Stomach (tissue), 4 donors: ENCODE data around the gene KITLG.

Experiments used
- POLR2AphosphoS5 ChIP-seq, 3 donors: sonication (generic); formaldehyde crosslinking; IDR thresholded peaks; one replicate each; pipeline ENCODE4 v1.6.1; 2016; ENCODE audit warnings: antibody characterized with exemption in 3 of 3
- TF ChIP-seq, protein P1 (sequence below), 7 experiments: fragments of 450-650 bp in 4 of 7; fragments of 200-600 bp in 3 of 7; sonication (generic) in 3 of 7; IDR thresholded peaks; one replicate each; pipeline ENCODE4 v1.5.1; 2016 to 2019; ENCODE audit warnings: antibody characterized with exemption in 7 of 7, control low read depth in 2 of 7, mild to moderate bottlenecking in 1 of 7

DNA sequence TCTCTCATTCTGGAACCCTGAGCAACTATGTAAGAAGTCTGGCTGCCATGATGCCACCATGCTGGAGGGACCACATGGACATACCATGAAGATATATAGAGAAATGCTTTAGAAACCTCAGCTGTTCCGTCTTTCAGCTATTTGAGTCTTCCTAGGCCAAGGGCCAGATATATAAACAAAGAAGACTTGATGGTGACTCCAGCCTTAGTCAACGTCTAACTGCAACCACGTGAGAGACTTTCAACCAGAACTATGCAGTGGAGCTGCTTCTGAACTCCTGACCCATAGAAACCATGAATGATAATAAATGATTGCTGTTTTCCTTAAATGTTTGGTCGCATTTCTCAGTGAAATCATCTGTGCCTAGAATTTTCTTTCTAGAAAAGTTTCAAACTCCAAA, 20.0 kb upstream of the KITLG start:
- no peak for TF ChIP-seq POLR2AphosphoS5 (IDR thresholded peaks at IDR 0.05)
- TF ChIP-seq, protein P1, sequence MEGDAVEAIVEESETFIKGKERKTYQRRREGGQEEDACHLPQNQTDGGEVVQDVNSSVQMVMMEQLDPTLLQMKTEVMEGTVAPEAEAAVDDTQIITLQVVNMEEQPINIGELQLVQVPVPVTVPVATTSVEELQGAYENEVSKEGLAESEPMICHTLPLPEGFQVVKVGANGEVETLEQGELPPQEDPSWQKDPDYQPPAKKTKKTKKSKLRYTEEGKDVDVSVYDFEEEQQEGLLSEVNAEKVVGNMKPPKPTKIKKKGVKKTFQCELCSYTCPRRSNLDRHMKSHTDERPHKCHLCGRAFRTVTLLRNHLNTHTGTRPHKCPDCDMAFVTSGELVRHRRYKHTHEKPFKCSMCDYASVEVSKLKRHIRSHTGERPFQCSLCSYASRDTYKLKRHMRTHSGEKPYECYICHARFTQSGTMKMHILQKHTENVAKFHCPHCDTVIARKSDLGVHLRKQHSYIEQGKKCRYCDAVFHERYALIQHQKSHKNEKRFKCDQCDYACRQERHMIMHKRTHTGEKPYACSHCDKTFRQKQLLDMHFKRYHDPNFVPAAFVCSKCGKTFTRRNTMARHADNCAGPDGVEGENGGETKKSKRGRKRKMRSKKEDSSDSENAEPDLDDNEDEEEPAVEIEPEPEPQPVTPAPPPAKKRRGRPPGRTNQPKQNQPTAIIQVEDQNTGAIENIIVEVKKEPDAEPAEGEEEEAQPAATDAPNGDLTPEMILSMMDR (IDR thresholded peaks at IDR 0.05), result no peak
